ENCODE measurements around the gene ARHGAP11A.
A peak's percentile ranks its signal among the peaks of the same experiment; 100 is the strongest.

ARHGAP11A gene

GRCh38 chr15:32643907-32644445, 28.7 kb downstream of the ARHGAP11A start:
- no peaks in the 10 kb centered on the region for H3K27me3 Mint-ChIP-seq
- no peak overlapping the region for H3K27ac Mint-ChIP-seq
- DNase-seq = no peak
- no peak overlapping the region for H3K4me3 Mint-ChIP-seq
- no peaks in the 10 kb centered on the region for H3K4me1 Mint-ChIP-seq (ENCODE audit: low read depth)
- H3K36me3 Mint-ChIP-seq (ENCODE audit: low read depth) = peaks cover 28% of the 10 kb centered on the region
- H3K9me3 Mint-ChIP-seq = no peaks in the 10 kb centered on the region

- H3K4me1 Mint-ChIP-seq (ENCODE audit: low read depth) = no peaks in the 10 kb centered on the region
- H3K27me3 Mint-ChIP-seq = no peaks in the 10 kb centered on the region
- H3K27ac Mint-ChIP-seq = no peak overlapping the region
- no peak overlapping the region for H3K4me3 Mint-ChIP-seq
- H3K9me3 Mint-ChIP-seq = no peaks in the 10 kb centered on the region
- peaks cover 13% of the 10 kb centered on the region for H3K36me3 Mint-ChIP-seq (ENCODE audit: low read depth)
- no peak for DNase-seq
Measured at GRCh38 chr15:32646291-32646690, 31.0 kb downstream of the ARHGAP11A start.

DNA sequence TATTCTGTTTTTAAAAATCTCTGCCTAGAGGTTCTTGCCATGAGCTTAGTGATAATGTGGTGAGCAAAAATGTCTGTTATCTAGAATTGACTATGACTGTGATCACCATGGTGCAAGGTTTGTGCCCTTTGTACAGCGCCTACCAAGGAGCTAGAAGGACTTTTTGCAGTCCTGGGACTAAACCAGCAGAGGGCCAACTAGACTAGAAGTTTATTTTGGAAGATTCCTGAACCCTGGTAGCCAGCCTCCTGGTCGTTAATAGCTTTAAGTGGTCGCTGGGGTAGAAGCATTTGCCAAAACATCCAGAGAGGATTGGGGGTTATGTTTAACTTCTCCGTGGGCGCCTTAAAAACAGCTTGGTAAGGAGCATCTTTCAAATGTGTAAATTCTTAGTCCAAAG, 34.0 kb downstream of the ARHGAP11A start:
- Mint-ChIP-seq H3K9me3 (no peaks in the 10 kb centered on the region), H3K27ac (no peak overlapping the region), H3K4me1 (ENCODE audit: low read depth) (no peaks in the 10 kb centered on the region), H3K4me3 (no peak overlapping the region), H3K36me3 (ENCODE audit: low read depth) (peaks cover 12% of the 10 kb centered on the region), H3K27me3 (no peaks in the 10 kb centered on the region)
- no peak for DNase-seq

GRCh38 chr15:32651229-32651837, 36.0 kb downstream of the ARHGAP11A start:
- Mint-ChIP-seq H3K4me1 (ENCODE audit: low read depth) (no peaks in the 10 kb centered on the region), H3K9me3 (no peaks in the 10 kb centered on the region), H3K4me3 (no peak overlapping the region), H3K27me3 (no peaks in the 10 kb centered on the region), H3K36me3 (ENCODE audit: low read depth) (peaks cover 9% of the 10 kb centered on the region), H3K27ac (no peak overlapping the region)
- DNase-seq = peak; percentile 53

- peaks cover 4% of the 10 kb centered on the region for H3K4me1 Mint-ChIP-seq (ENCODE audit: low read depth)
- H3K4me3 Mint-ChIP-seq = no peak overlapping the region
- DNase-seq = no peak
- H3K27ac Mint-ChIP-seq = no peak overlapping the region
- no peaks in the 10 kb centered on the region for H3K9me3 Mint-ChIP-seq
- H3K27me3 Mint-ChIP-seq = no peaks in the 10 kb centered on the region
- H3K36me3 Mint-ChIP-seq (ENCODE audit: low read depth) = peaks cover 9% of the 10 kb centered on the region
Measured at GRCh38 chr15:32652178-32652577, 36.9 kb downstream of the ARHGAP11A start.

- Mint-ChIP-seq H3K27ac (no peak overlapping the region), H3K9me3 (no peaks in the 10 kb centered on the region), H3K4me1 (ENCODE audit: low read depth) (peaks cover 11% of the 10 kb centered on the region), H3K4me3 (no peak overlapping the region), H3K27me3 (no peaks in the 10 kb centered on the region), H3K36me3 (ENCODE audit: low read depth) (no peaks in the 10 kb centered on the region)
- no peak for DNase-seq
Measured at GRCh38 chr15:32656091-32656490, 40.8 kb downstream of the ARHGAP11A start.

DNA sequence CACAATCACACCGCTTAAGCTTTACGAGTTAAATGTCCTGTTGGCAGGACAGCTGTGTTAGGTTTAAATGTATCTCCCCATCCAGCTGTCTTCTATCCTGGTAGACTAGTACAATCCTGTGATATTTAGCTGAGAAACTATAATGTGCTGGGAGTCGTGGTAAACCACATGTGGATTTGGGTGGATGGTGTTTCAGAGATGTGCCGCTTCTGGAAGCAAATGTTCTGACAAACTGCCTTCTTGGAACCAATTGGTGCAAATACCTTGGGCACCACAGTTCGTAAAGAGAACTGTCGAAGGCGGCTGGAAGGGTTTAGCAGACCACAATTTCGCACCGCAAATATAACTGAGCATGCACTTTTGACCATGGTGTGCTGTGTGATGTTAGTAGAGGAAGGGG, 41.2 kb downstream of the ARHGAP11A start:
- H3K27ac Mint-ChIP-seq = no peak overlapping the region
- no peaks in the 10 kb centered on the region for H3K9me3 Mint-ChIP-seq
- H3K27me3 Mint-ChIP-seq = no peaks in the 10 kb centered on the region
- DNase-seq = no peak
- no peak overlapping the region for H3K4me3 Mint-ChIP-seq
- peaks cover 11% of the 10 kb centered on the region for H3K4me1 Mint-ChIP-seq (ENCODE audit: low read depth)
- H3K36me3 Mint-ChIP-seq (ENCODE audit: low read depth) = no peaks in the 10 kb centered on the region

DNA sequence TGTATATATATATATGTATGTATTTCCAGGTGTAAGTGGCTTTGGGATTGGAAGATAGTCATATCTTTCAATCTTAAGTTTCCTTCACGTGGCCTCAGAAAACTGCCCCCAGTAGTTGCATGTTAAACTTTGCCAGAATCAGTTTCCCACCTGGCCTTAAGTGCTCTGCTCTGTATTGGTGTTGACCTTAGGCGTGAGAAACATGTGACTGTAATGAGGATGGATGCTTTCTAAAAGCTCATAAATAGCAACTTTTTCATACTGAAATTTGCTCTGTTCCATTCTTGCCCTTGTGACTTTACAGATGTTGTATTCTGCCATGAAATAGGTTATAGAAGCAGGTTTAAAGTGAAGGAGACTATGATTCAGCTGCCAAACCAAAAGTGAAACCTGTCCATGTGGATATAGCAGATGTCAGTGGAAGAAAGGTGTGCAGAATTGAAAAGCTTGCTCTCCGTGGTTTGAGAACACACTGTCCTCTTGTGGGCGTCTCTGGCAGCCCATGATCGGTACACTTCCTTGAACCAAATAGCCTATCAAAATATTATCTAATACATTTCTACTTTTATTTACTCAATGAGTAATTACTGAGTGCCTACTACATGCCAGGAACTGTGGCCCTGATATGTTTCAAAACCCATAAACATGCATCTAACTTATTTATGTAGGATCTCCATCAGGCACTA, 42.0 kb downstream of the ARHGAP11A start:
- Mint-ChIP-seq H3K36me3 (ENCODE audit: low read depth) (no peaks in the 10 kb centered on the region), H3K9me3 (no peaks in the 10 kb centered on the region), H3K4me1 (ENCODE audit: low read depth) (peaks cover 11% of the 10 kb centered on the region), H3K27me3 (no peaks in the 10 kb centered on the region), H3K27ac (no peak overlapping the region), H3K4me3 (no peak overlapping the region)
- no peak for DNase-seq

- H3K9me3 Mint-ChIP-seq = no peaks in the 10 kb centered on the region
- H3K4me3 Mint-ChIP-seq = no peak overlapping the region
- peaks cover 14% of the 10 kb centered on the region for H3K4me1 Mint-ChIP-seq (ENCODE audit: low read depth)
- no peaks in the 10 kb centered on the region for H3K36me3 Mint-ChIP-seq (ENCODE audit: low read depth)
- DNase-seq = no peak
- no peaks in the 10 kb centered on the region for H3K27me3 Mint-ChIP-seq
- H3K27ac Mint-ChIP-seq = no peak overlapping the region
Measured at GRCh38 chr15:32657941-32658340, 42.6 kb downstream of the ARHGAP11A start.

- Mint-ChIP-seq H3K36me3 (ENCODE audit: low read depth) (no peaks in the 10 kb centered on the region), H3K4me1 (ENCODE audit: low read depth) (peaks cover 14% of the 10 kb centered on the region), H3K9me3 (no peaks in the 10 kb centered on the region), H3K27ac (no peak overlapping the region), H3K27me3 (no peaks in the 10 kb centered on the region), H3K4me3 (no peak overlapping the region)
- DNase-seq = no peak
Measured at GRCh38 chr15:32659340-32660155, 44.2 kb downstream of the ARHGAP11A start.

DNA sequence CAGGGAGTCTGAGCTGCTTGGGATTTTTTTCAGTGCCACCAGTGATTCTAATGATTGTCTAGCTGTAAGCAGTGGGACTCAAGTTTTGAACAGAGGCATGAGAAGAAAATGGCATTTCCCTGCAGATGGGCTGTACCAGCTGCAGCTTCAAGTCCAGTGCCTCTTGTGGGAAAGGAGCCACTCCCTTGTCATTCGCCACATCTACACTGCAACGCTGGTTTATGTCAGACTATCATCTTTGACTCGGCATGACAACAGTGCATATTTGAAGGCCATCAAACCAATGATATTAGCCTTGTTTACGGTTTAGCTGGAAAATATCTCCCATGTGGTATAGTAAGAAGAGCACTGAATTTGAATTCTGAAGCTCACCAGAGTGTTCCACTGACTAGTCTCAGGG, 48.4 kb downstream of the ARHGAP11A start:
- H3K4me1 Mint-ChIP-seq (ENCODE audit: low read depth) = peaks cover 3% of the 10 kb centered on the region
- DNase-seq = no peak
- H3K36me3 Mint-ChIP-seq (ENCODE audit: low read depth) = no peaks in the 10 kb centered on the region
- H3K9me3 Mint-ChIP-seq = no peaks in the 10 kb centered on the region
- H3K27ac Mint-ChIP-seq = no peak overlapping the region
- H3K4me3 Mint-ChIP-seq = no peak overlapping the region
- H3K27me3 Mint-ChIP-seq = no peaks in the 10 kb centered on the region

- Mint-ChIP-seq H3K4me1 (ENCODE audit: low read depth) (peaks cover 3% of the 10 kb centered on the region), H3K27ac (no peak overlapping the region), H3K27me3 (no peaks in the 10 kb centered on the region), H3K9me3 (no peaks in the 10 kb centered on the region), H3K36me3 (ENCODE audit: low read depth) (no peaks in the 10 kb centered on the region), H3K4me3 (no peak overlapping the region)
- DNase-seq = no peak
Measured at GRCh38 chr15:32664796-32665195, 49.5 kb downstream of the ARHGAP11A start.

DNA sequence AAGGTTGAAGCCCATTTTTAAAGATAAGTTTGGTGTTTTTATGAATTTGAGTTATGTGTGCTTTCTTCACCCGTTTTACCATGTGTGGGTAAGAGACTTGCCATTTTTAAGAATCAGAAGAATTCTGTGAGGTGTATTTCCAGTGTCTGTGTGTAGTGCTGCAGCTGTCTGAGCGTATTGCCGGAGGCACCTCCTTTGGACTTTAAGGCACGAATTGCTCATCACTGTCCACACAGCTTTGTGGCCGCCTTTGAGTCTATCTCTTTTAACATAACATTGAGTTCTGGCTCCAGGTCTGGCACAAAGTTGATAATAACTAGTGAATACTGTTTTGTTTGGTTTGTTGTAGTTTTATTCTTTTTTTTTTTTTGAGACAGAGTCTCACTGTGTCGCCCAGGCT, 52.0 kb downstream of the ARHGAP11A start:
- Mint-ChIP-seq H3K4me3 (no peak overlapping the region), H3K4me1 (ENCODE audit: low read depth) (peaks cover 3% of the 10 kb centered on the region), H3K9me3 (no peaks in the 10 kb centered on the region), H3K27me3 (no peaks in the 10 kb centered on the region), H3K27ac (no peak overlapping the region), H3K36me3 (ENCODE audit: low read depth) (no peaks in the 10 kb centered on the region)
- DNase-seq = no peak

DNA sequence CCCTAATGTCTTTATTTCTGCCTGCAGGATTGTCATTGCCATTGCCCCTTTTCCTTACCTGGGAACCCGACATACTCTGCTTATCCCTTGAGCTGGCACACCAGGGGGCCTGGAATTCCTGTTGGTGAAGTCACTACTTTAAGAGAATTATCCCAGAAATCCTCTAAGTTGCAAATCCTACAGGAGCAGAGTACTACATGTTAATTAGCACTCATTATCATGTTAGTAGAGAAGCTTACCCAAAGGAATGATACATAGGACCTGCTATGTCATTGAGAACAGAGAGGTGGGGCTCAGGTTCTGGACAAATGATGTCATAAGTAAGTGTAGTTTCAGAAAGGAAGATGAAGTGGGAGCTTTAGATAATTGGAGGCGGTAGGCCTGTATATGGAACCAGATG, 53.6 kb downstream of the ARHGAP11A start:
- Mint-ChIP-seq H3K4me1 (ENCODE audit: low read depth) (no peaks in the 10 kb centered on the region), H3K27ac (no peak overlapping the region), H3K27me3 (no peaks in the 10 kb centered on the region), H3K36me3 (ENCODE audit: low read depth) (no peaks in the 10 kb centered on the region), H3K4me3 (no peak overlapping the region), H3K9me3 (no peaks in the 10 kb centered on the region)
- DNase-seq = no peak
